Adrenal gland (tissue), 5 donors: ENCODE measurements around the gene ERBIN.

Source experiments
- POLR2A ChIP-seq, 2 donors: fragments of 450-650 bp; IDR thresholded peaks; one replicate each; pipeline ENCODE4 v1.6.1; 2017; ENCODE audit warnings: antibody characterized with exemption in 2 of 2, mild to moderate bottlenecking in 2 of 2, moderate library complexity in 1 of 2
- TF ChIP-seq, protein P1 (sequence below), 6 experiments: fragments of 450-650 bp in 4 of 6; fragments of 200-600 bp in 2 of 6; sonication (generic) in 1 of 6; IDR thresholded peaks; 1 replicate in 5 of 6; 2 replicates in 1 of 6; pipeline versions ENCODE4 v1.5.1 to v1.8.0; 2016 to 2021; ENCODE audit warnings: antibody characterized with exemption in 6 of 6, mild to moderate bottlenecking in 2 of 6, moderate library complexity in 1 of 6
- donor health status: DM: no; HTN: no; CAD: no.

DNA sequence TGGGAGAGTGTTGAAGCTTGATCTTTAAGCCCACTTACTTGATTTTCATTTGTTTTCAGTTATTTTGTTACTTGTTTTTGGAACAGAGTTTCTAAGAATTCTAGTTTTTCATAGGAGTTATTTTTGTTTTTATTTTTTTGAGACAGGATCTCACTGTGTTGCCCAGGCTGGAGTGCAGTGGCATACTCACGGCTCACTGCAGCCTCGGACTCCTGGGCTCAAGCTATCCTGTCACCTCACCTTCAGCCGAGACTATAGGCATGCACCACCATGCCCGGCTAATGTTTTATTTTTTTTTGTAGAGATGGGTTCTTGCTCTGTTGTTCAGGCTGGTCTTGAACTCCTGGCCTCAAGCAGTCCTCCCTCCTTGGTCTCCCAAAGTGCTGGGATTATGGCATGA, 6.3 kb downstream of the ERBIN start:
- TF ChIP-seq, protein P1, sequence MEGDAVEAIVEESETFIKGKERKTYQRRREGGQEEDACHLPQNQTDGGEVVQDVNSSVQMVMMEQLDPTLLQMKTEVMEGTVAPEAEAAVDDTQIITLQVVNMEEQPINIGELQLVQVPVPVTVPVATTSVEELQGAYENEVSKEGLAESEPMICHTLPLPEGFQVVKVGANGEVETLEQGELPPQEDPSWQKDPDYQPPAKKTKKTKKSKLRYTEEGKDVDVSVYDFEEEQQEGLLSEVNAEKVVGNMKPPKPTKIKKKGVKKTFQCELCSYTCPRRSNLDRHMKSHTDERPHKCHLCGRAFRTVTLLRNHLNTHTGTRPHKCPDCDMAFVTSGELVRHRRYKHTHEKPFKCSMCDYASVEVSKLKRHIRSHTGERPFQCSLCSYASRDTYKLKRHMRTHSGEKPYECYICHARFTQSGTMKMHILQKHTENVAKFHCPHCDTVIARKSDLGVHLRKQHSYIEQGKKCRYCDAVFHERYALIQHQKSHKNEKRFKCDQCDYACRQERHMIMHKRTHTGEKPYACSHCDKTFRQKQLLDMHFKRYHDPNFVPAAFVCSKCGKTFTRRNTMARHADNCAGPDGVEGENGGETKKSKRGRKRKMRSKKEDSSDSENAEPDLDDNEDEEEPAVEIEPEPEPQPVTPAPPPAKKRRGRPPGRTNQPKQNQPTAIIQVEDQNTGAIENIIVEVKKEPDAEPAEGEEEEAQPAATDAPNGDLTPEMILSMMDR (IDR thresholded peaks at IDR 0.05) = no peak
- TF ChIP-seq POLR2A (IDR thresholded peaks at IDR 0.05) = no peak
